GM18868 (cell line): Measurements from ENCODE around the gene PNMT.
"Not testable (repeated sequence)": the region's sequence is repeated elsewhere in the genome, so short reads cannot be mapped to it uniquely, and the experiment has no call there.

ENCODE experiments used
- ATAC-seq: cut with Tn5 transposase; IDR thresholded peaks from one replicate; pipeline ENCODE4 v1.9.1; 2021; ENCODE audit warnings: mild to moderate bottlenecking, moderate library complexity; ENCODE audit not compliant: unreplicated experiment

Gene PNMT

GRCh38 chr17:39704821-39705551, 36.7 kb downstream of the PNMT start:
- ATAC-seq = no peak

- ATAC-seq = no peak
Observed at GRCh38 chr17:39705786-39706348, 37.6 kb downstream of the PNMT start.

- ATAC-seq = no peak
Observed at GRCh38 chr17:39706383-39706782, 38.1 kb downstream of the PNMT start.

- no peak for ATAC-seq
Observed at GRCh38 chr17:39706921-39707337, 38.7 kb downstream of the PNMT start.

- ATAC-seq = no peak
Observed at GRCh38 chr17:39709319-39709997, 41.2 kb downstream of the PNMT start.

GRCh38 chr17:39709998-39710964, 42.0 kb downstream of the PNMT start:
- ATAC-seq = no peak

- not testable (repeated sequence) for ATAC-seq
Observed at GRCh38 chr17:39711071-39711470, 42.8 kb downstream of the PNMT start.

GRCh38 chr17:39711851-39712250, 43.6 kb downstream of the PNMT start:
- ATAC-seq = no peak

GRCh38 chr17:39714234-39714633, 46.0 kb downstream of the PNMT start:
- ATAC-seq = no peak

- ATAC-seq = no peak
Observed at GRCh38 chr17:39715375-39716072, 47.3 kb downstream of the PNMT start.

GRCh38 chr17:39716073-39716818, 48.0 kb downstream of the PNMT start:
- no peak for ATAC-seq

GRCh38 chr17:39716879-39717536, 48.8 kb downstream of the PNMT start:
- ATAC-seq = no peak

GRCh38 chr17:39717660-39718059, 49.4 kb downstream of the PNMT start:
- ATAC-seq = no peak

GRCh38 chr17:39719563-39720355, 51.5 kb downstream of the PNMT start:
- no peak for ATAC-seq
